GM12892 (cell line): ENCODE data around the gene MYO18B.

Experiments used
- POLR2A ChIP-seq: IDR thresholded peaks from 2 replicates; pipeline ENCODE4 v1.6.1; 2011; ENCODE audit warnings: low read depth, low read length, control low read depth
- TAF1 ChIP-seq: IDR thresholded peaks from 2 replicates; pipeline ENCODE4 v1.6.1; 2011; ENCODE audit warnings: low read depth, mild to moderate bottlenecking, control low read depth, low read length, borderline replicate concordance

DNA sequence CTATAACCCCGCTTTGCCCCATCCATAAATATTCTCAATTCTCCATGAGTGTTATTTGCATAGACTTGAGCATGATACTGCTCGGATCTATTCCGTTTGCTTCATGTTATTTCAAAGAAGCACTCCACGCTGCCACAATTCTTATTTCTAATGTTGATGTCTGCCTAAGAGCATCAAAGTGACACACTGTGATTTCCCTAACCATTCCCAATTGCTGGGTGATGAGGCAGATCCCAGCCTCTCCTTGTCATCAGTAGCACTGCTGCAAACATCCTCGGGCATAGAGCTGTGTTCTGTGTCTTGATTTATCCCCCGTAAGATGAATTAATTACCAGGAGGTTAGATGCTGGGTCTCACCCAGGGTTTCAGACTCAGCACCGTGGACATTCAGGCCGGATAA is 249.0 kb downstream of the MYO18B start:
- no peak for TF ChIP-seq TAF1
- no peak for TF ChIP-seq POLR2A
